A172 (cell line): ENCODE results near the gene HS1BP3. TPM values are rescaled to one million over a fixed set of nuclear protein-coding genes. Genes with fewer than 3 reads are reported as not detected.
A peak's percentile ranks its signal among the peaks of the same experiment; 100 is the strongest.

Experiments
- DNase-seq: peaks from one replicate; pipeline ENCODE4 v3.0.0-alpha.2; 2015; ENCODE audit warnings: low spot score
- total RNA-seq: library from RNA; depleted of rRNA; stranded (reverse); fragments of >200 nt; shearing (Covaris generic); gene quantifications from 2 replicates; pipeline ENCODE4 v1.2.3, GENCODE V29; 2014

The HS1BP3 gene
- total RNA-seq, 1 experiment from 2014 or later: 43.9 TPM

DNA sequence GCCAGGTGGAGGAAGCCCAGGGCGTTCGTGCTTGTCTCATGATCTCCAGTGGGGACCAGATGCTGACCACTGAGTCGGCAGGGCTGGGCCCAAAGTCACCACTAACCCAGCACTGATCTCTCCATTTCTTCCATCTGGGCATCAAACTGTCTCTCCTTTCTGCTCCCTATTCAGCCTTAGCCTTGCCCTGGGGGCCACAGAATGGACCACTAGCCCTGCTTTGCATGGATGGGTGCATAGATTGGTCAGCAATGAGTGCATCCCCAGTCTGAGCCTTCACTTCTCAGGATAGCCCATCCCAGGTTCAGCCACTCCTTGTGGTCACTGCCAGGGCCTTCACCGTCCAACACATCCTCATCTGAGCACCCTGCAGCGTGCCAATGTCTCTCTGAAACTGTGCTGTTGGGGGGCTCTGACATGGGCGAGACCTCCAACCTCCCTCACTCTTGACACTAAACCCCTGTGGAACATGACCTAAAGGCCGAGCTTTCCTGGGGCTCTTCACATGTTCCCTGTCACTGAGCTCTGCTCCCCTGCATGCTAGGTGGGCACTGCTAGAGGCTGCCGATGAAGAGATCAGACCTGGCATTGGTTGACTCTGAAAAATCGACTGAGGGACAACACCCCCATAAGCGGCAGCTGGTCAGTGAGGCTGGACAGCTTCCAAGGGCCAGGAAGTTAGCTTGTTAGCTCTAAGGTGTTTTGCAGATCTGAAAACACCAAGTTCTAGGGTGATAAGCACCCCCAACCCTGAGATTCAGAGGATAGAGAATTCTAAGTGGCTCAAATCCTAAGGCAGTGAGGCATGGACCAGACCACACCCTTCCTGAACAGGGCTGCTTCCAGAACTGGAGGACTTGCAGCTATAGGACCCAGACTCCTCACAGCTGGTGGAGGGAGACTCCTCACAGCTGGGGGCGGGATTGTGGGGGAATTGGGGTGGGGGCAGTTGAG, 61.7 kb downstream of the HS1BP3 start:
- DNase-seq: no peak

DNA sequence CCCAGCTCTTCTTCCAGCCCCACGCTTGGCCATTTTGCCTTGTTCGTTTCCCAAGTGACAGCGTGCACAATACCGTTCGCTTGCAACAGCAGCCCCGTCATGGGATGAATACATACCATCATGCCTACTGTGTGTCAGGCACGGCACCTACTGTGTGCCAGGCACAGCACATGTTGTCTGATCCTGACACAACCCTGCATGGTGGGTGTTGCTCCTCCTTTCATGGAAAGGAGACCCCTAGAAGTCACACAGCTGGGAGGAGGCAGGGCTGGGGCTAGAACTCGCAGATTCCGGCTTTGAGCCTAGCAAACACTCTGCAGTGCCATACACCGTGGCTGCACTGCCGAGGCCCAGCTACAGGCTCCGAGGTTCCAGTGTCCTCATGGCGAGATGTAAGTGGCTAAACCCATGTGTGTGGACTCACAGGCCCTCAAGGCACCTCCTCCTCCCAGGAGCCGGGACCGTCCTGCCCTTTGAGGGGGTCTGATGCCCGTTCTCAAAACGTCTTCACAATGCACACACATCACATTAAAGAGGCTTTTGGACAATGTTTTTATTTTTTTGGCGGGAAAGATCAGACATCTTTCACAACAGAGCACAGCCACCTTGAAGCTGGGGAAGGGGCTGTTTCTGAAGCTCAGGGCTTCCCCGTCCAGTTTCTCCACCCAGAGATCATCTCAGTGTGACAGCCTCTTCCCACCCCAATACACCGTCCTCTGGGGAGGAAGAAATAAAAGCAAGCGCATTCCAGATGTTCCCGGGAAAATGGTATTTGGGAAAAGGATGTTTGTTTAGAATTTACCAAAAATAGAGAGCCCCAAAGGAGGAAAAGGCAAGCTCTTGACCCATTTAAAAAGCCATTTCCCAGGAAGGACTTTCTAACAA, 64.9 kb downstream of the HS1BP3 start:
- DNase-seq: no peak

- no peak for DNase-seq
These were observed 65.6 kb downstream of the HS1BP3 start for GRCh38 chr2:20585359-20585709.

- peak; percentile 98 for DNase-seq
These were observed 66.2 kb downstream of the HS1BP3 start for GRCh38 chr2:20584399-20585358.

DNA sequence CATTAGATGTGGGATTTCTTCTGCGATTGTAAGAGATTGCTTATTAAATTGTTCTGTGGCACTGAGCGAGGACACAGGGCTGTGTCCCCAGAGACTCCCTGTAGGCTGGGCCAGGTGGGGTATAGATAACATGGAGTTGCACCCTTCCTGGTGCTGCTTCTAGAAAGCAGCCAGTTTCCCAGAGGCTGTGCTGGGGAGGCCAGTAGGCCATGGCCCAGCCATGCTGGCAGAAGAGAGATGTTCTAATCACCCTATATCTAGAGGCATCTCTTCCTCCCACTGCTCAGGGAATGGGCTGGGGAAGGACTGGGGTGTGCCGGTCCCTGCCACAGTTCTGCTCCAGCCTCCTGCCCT, 66.9 kb downstream of the HS1BP3 start:
- DNase-seq: no peak

DNA sequence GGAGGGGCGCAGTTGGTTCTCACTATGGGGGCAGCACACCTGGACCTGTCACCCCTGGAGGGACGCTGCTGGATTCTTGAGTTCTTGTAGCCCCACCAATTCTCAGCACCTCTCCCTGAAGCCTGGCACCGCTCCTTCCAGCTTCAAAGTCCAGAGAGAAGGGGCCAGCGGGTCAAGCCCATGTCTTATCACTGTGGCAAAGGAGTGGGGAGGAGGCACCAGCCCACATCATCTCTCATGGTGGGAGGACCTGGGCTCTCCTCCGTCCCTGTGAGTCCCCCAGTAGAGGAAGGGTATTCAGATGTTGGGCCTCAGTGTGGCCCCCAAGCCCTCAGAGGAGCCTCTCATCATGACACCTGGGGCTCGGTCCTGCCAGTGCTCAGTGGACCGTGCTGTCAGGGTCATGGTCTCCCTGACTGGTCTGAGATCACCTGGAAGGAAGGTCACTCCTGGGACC, 67.4 kb downstream of the HS1BP3 start:
- no peak for DNase-seq

DNA sequence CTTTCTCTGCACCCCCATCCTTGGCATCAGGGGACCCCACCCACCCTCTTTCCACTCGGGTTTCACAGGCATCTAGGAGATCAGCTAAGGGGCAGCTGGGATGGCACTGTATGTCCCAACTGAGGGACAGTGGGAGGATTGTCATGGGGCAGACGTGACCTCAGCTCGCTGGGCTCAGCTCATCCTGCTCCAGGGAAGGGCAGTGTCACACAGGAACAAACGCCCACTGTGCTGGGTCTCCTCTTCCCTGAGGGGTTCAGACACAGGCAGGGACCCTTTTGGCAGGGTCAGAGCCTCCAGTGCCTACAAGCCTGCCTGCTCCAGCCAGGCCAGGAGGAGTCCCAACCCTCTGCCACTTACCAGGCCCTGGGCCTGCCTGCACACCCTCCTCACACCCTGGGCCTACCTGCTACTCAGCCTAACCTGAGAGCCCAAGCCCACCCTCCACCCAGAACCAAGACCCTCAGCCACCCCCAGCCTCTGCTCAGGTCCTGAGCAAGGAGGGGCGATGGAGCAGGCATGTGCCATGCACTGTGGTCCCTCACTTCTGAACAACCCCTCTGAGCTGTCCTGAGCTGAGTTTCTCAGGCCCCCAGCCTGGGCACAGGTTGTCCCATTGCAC, 68.2 kb downstream of the HS1BP3 start:
- DNase-seq: no peak

DNA sequence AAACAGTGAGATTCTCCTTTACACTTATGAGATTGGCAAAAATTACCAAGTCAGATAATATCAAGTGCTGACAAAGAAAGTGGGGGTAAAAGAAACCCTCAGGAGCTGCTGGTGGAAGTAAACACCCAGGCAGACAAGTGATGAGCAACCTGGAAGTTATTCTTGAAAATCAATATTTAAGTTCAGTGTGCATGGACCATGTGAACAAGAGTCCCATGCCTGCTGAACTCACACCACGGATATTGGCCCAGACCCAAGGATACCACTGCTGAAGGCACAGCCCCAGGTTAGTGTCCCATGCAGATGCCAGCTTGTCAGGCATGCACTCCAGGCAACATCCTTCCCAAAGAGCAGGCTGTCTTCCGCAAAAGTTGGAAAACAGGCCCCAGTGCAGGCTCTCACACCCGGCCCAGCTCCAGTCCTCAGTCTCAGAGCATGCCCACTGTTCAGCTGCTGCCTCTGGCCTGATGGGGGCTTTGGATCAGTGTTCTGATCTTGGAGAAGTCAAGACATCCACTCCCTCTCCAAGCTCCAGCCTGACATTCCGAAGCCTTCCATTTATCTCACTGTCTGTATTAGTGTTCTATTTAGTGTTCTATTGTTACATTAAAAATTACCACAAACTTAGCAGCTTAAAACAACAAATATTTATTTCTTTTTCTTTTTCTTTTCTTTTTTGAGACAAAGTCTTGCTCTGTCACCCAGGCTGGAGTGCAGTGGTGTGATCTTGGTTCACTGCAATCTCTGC, 70.0 kb downstream of the HS1BP3 start:
- no peak for DNase-seq

DNA sequence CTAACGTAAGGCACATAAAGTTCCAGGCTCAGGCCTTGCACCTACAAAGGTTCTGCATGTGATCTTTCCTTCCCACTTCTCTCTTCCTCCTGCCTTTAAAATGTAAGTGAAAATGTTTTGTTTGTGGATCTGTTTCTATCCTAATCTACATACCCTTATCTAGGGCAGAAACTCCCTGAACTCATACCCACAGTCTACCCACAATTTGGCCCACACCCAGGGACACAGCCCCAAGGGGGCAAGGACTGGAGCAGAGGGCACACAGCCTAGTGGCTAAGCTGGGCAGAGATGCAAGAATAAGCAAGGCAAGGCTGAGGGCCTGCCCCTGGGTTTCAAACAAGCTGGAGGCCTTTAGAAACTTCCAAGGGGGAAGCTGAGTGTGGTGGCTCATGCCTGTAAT, 71.0 kb downstream of the HS1BP3 start:
- no peak for DNase-seq

DNA sequence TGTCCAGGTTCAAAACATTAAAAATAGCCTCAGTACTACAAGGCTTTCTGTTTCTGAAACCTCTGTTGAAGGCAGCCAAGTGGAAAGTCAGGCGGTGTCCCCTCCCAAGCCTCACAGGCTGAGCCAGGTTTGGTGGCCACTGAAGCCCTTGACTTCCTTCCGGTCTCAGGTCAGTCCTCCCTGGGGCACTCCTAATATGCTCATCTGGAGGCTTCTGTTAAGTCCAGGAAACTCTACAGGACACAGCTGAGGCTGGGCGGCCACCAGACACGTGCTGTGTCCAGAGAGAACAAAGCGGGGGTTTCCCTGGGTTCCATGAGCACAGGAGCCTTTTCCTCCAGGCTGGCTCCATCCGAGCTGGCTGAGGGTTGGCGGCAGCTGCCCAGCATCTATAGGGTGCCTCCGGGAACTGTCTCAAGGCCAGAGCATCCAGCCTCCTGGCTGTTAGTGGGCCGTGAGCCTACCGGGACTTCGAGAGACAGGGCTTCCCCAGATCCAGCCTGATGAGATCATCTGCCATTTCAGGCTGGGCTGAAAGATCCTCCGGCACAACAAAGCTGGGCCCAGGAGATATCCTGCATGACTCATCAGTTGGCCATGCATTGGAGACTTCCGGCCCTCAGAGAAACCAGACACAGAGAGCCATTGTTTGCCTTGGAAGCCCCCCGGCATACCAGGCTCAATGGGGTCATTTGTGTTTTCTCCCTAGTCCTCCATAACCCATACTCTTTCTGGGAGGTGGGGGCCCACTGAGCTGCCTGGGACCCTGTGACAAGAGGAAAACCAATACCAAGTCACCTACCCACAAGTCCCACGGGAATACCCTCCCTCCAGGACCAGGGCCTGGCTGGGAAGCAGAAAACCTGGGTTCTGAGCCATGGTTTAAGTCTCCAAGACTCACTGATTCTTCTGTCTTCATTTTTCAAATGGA, 71.7 kb downstream of the HS1BP3 start:
- DNase-seq: peak; percentile 99

- no peak for DNase-seq
These were observed 72.5 kb downstream of the HS1BP3 start for GRCh38 chr2:20578266-20578894.

DNA sequence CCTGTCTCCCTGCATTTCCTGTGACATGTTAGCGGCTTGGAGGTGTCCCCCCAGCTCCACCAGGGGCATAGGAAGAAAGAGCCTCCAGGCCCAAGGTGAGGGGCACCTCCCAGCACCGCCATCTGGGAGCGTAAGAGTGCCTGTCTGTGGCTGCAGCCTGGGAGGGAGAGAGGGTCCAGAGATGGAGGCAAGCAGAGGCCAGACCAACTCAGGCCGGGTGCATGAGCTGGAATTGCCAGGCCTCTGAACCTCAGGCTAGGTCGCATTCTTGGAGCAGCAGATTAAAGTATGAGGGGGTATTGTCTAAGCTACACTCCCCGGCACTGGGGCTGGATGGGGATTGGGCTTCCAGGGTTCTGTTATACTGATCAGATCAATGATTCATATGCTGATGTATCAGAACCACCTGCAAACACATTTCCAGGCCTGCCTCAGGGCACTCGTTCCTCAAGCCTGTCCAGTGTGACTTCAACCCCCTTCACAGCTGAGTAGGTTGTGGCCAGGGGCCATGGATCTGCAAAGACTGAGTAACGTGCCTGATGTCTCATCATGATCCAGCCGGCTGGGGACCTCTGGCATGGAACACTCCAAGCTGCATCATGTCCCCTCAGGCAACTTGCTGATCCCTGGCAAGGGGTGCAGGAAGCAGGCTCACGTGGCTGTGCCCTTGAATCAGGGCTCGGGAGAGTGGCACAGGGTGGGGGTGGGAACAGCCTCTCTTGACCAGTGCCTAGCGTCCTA, 73.2 kb downstream of the HS1BP3 start:
- peak; percentile 69 for DNase-seq

DNA sequence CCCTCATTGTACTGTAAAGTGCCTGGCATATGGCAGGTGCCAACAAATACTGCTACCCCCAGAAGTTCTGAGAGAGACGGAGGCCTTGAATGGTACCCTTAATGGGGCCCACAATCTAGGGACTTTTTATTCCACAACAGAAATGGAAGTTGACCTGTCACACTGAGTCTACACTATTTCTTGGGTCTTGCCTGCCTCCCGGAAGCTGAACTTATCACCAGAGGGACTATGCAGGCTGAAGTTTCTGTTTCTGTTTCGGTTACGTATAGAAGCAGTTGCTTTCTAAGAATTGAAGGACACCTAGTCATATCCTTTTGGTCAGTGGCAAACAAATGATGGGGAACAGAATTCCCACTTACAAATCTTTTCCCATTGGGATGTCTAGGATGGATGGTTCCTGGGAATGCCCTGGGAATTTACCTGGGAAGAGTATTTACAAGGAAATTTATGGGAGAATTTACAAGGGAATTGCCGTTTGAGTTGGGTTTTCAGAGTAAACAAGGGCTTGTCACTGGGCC, 74.2 kb downstream of the HS1BP3 start:
- no peak for DNase-seq

GRCh38 chr2:20575935-20576597, 74.8 kb downstream of the HS1BP3 start:
- DNase-seq: no peak

DNA sequence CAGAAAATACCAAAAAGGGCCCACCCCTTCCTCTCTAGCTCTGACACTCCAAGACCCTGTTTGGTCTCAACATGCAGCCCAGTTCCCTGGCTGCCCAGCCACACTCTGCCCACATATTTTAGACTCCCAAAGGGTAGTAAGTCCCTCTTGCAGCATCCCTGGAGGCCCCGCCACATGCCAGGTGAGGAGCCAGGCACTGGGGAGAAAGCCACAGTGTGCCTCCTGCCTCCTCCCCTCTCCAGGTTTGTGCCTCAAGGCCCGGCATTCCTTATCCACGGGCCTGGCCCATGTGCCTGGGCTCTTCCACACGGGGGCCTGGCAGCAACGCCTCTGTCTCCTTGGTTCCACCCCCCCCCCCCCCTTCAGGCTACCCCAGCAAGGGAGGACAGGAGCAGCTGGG, 75.5 kb downstream of the HS1BP3 start:
- DNase-seq: no peak

- DNase-seq: no peak
These were observed 76.0 kb downstream of the HS1BP3 start for GRCh38 chr2:20574930-20575329.

DNA sequence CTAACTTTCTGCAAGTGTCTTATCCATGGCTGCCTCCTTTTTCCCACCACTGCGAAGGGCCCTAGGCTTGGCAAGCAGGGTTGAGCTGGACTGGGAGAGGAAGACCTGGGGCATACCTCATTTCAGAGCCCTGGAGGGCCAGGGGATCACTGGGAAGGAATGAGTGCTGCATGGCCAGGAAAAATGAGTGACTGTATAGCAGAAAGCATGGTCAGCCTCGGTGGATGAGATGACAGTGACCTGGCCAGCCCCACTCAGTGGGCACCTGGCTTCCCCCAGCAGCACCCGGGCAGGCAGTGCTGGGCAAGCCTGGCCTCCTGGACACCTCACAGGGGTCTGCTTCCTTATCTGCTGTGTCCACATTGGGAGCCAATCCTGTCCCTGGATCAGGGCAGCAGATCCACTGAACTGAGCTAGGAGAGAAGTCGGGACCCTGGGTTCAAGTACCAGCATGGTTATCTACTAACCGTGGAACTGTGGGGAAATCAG, 76.4 kb downstream of the HS1BP3 start:
- DNase-seq: no peak
